Measurements from ENCODE around the gene SLC26A3. TPM values are rescaled to one million over a fixed set of nuclear protein-coding genes. Genes with fewer than 3 reads are reported as not detected.

Gene SLC26A3
- total and polyA plus RNA-seq, 10 of the 15 experiments (the other 5 are each of a cell fraction or from before 2014, with no cell fraction given): 0.46 TPM; not detected in 9

DNA sequence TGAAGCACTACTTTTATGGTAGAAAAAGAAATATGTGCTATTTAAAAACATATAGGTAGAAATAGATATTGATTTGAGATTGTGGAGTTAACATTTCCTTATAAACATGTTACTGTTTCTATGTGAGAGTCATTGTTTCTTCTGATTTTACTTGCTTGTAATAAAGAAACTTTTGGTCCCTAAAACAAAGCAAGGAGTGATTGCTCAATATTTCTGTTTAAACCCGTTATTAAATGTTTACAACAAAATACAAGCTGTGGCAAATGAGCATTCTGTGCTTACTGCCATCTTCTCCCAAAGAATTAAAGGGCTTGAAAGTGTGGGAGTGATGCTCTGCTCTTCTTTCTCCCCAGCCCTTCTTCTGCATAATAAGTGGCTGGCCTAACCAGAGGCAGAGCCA lies 81.7 kb downstream of the SLC26A3 start:
- BruUV-seq (replicated peaks): no TSS peak
- intact Hi-C loops (cut with micrococcal nuclease; ENCODE audit: unreplicated experiment) (loop anchor here (10.0 kb wide), 2 partner anchors 136 to 776 kb away; partner anchors contain the start of gene BCAP29), in situ Hi-C loops (cut with MboI) (loop anchor here (10.0 kb wide), 2 partner anchors 516 to 926 kb away; no protein-coding TSS in a partner anchor)
- ChIA-PET CTCF (interaction anchor here (2.0 to 2.1 kb wide), 2 partner anchors 258 to 573 kb away, joined by 6 to 7 read pairs; no protein-coding TSS in a partner anchor), RAD21 (ENCODE audit: unreplicated experiment) (interaction anchor here (0.8 kb wide), 1 partner anchor 245 kb away, joined by 3 read pairs; no protein-coding TSS in a partner anchor), SMC1A (ENCODE audit: uncharacterized antibody, unreplicated experiment) (interaction anchor here (0.6 to 0.9 kb wide), 2 partner anchors 258 to 552 kb away, joined by 3 read pairs; partner anchors contain the start of gene HBP1), POLR2A (no interaction called here)
- Histone ChIP-seq H3K4me1 (ENCODE audit: control insufficient read depth, insufficient read depth, low read length) (no peaks in the 10 kb centered on the region), H3K4me2 (ENCODE audit: control insufficient read depth, insufficient read depth) (no peak overlapping the region), H3K4me3 (no peak overlapping the region), H3K79me2 (ENCODE audit: control insufficient read depth, insufficient read depth, low read length) (no peaks in the 10 kb centered on the region), H3K36me3 (ENCODE audit: control insufficient read depth in 2 of 2, insufficient read depth in 2 of 2, low read length in 1 of 2) (no peaks in the 10 kb centered on the region), H3K27me3 (replicated peaks in 1 of 2; ENCODE audit: control insufficient read depth in 2 of 2, insufficient read depth in 2 of 2, low read length in 1 of 2) (no peaks in the 10 kb centered on the region), H3K9ac (ENCODE audit: control insufficient read depth, insufficient read depth, low read length) (no peak overlapping the region), H3K27ac (ENCODE audit: control insufficient read depth, insufficient read depth) (no peak overlapping the region), H3K9me3 (replicated peaks; ENCODE audit: control insufficient read depth, insufficient read depth, low read length) (no peaks in the 10 kb centered on the region), H4K20me1 (ENCODE audit: control insufficient read depth, insufficient read depth) (no peaks in the 10 kb centered on the region), H2AFZ (ENCODE audit: control insufficient read depth, low read depth, low read length) (no peak overlapping the region)
- no peak for DNase-seq (ENCODE audit: low read depth, low spot score)
- 0% methylated on average over 1 of the region's 1 CpG for WGBS (ENCODE audit: insufficient coverage, insufficient replicate concordance, low lambda C conversion rate, missing lambda C conversion rate)
- no peak for ATAC-seq
- FAIRE-seq: no peak
- TF ChIP-seq, protein P1, sequence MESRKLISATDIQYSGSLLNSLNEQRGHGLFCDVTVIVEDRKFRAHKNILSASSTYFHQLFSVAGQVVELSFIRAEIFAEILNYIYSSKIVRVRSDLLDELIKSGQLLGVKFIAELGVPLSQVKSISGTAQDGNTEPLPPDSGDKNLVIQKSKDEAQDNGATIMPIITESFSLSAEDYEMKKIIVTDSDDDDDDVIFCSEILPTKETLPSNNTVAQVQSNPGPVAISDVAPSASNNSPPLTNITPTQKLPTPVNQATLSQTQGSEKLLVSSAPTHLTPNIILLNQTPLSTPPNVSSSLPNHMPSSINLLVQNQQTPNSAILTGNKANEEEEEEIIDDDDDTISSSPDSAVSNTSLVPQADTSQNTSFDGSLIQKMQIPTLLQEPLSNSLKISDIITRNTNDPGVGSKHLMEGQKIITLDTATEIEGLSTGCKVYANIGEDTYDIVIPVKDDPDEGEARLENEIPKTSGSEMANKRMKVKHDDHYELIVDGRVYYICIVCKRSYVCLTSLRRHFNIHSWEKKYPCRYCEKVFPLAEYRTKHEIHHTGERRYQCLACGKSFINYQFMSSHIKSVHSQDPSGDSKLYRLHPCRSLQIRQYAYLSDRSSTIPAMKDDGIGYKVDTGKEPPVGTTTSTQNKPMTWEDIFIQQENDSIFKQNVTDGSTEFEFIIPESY (IDR thresholded peaks at IDR 0.05): no peak
- TF ChIP-seq EZH2 (IDR thresholded peaks at IDR 0.05; ENCODE audit: borderline replicate concordance, control insufficient read depth, low read depth, low read length): no peak
- TF ChIP-seq, protein P2, sequence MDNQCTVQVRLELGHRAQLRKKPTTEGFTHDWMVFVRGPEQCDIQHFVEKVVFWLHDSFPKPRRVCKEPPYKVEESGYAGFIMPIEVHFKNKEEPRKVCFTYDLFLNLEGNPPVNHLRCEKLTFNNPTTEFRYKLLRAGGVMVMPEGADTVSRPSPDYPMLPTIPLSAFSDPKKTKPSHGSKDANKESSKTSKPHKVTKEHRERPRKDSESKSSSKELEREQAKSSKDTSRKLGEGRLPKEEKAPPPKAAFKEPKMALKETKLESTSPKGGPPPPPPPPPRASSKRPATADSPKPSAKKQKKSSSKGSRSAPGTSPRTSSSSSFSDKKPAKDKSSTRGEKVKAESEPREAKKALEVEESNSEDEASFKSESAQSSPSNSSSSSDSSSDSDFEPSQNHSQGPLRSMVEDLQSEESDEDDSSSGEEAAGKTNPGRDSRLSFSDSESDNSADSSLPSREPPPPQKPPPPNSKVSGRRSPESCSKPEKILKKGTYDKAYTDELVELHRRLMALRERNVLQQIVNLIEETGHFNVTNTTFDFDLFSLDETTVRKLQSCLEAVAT (IDR thresholded peaks at IDR 0.05): no peak
- TF ChIP-seq TBL1XR1 (IDR thresholded peaks at IDR 0.05; ENCODE audit: low read depth, low read length): no peak
- TF ChIP-seq, protein P3, sequence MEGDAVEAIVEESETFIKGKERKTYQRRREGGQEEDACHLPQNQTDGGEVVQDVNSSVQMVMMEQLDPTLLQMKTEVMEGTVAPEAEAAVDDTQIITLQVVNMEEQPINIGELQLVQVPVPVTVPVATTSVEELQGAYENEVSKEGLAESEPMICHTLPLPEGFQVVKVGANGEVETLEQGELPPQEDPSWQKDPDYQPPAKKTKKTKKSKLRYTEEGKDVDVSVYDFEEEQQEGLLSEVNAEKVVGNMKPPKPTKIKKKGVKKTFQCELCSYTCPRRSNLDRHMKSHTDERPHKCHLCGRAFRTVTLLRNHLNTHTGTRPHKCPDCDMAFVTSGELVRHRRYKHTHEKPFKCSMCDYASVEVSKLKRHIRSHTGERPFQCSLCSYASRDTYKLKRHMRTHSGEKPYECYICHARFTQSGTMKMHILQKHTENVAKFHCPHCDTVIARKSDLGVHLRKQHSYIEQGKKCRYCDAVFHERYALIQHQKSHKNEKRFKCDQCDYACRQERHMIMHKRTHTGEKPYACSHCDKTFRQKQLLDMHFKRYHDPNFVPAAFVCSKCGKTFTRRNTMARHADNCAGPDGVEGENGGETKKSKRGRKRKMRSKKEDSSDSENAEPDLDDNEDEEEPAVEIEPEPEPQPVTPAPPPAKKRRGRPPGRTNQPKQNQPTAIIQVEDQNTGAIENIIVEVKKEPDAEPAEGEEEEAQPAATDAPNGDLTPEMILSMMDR (IDR thresholded peaks at IDR 0.05 in 2 of 3, conservative IDR thresholded peaks at IDR 0.05 in 1 of 3; ENCODE audit: control insufficient read depth in 2 of 3, extremely low read depth in 1 of 3, insufficient read depth in 1 of 3, low read depth in 3 of 3, low read length in 3 of 3): no peak
- TF ChIP-seq, protein P4, sequence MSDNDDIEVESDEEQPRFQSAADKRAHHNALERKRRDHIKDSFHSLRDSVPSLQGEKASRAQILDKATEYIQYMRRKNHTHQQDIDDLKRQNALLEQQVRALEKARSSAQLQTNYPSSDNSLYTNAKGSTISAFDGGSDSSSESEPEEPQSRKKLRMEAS (IDR thresholded peaks at IDR 0.05; ENCODE audit: low read depth, low read length): no peak
- TF ChIP-seq NFYB (IDR thresholded peaks at IDR 0.05; ENCODE audit: insufficient read depth, low read depth, low read length): no peak
- no peak for TF ChIP-seq HDAC2 (IDR thresholded peaks at IDR 0.05)
- no peak for TF ChIP-seq MEF2A (IDR thresholded peaks at IDR 0.05; ENCODE audit: insufficient read depth, low read depth, low read length)
- TF ChIP-seq, protein P5, sequence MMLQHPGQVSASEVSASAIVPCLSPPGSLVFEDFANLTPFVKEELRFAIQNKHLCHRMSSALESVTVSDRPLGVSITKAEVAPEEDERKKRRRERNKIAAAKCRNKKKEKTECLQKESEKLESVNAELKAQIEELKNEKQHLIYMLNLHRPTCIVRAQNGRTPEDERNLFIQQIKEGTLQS (IDR thresholded peaks at IDR 0.05; ENCODE audit: borderline replicate concordance, extremely low read depth, low read depth, low read length): no peak
- TF ChIP-seq SIX5 (IDR thresholded peaks at IDR 0.05; ENCODE audit: low read depth, low read length, severe bottlenecking): no peak
- no peak for TF ChIP-seq JUNB (IDR thresholded peaks at IDR 0.05)
- TF ChIP-seq TCF12 (IDR thresholded peaks at IDR 0.05; ENCODE audit: low read depth, low read length): no peak
- TF ChIP-seq, protein P6, sequence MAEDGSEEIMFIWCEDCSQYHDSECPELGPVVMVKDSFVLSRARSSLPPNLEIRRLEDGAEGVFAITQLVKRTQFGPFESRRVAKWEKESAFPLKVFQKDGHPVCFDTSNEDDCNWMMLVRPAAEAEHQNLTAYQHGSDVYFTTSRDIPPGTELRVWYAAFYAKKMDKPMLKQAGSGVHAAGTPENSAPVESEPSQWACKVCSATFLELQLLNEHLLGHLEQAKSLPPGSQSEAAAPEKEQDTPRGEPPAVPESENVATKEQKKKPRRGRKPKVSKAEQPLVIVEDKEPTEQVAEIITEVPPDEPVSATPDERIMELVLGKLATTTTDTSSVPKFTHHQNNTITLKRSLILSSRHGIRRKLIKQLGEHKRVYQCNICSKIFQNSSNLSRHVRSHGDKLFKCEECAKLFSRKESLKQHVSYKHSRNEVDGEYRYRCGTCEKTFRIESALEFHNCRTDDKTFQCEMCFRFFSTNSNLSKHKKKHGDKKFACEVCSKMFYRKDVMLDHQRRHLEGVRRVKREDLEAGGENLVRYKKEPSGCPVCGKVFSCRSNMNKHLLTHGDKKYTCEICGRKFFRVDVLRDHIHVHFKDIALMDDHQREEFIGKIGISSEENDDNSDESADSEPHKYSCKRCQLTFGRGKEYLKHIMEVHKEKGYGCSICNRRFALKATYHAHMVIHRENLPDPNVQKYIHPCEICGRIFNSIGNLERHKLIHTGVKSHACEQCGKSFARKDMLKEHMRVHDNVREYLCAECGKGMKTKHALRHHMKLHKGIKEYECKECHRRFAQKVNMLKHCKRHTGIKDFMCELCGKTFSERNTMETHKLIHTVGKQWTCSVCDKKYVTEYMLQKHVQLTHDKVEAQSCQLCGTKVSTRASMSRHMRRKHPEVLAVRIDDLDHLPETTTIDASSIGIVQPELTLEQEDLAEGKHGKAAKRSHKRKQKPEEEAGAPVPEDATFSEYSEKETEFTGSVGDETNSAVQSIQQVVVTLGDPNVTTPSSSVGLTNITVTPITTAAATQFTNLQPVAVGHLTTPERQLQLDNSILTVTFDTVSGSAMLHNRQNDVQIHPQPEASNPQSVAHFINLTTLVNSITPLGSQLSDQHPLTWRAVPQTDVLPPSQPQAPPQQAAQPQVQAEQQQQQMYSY (CRISPR knock-in tag; IDR thresholded peaks at IDR 0.05): no peak

Data from GM12878 (cell line).